ENCODE data around the gene MTMR2. TPM values are rescaled to one million over a fixed set of nuclear protein-coding genes. Genes with fewer than 3 reads are reported as not detected.

The MTMR2 gene
- total and polyA plus RNA-seq, 10 of the 15 experiments (the other 5 are each of a cell fraction or from before 2014, with no cell fraction given) = 7.6 to 46.6 (median 22.5) TPM

GRCh38 chr11:95800438-95800837 is 123.5 kb downstream of the MTMR2 start:
- Histone ChIP-seq H3K9me3 (replicated peaks; ENCODE audit: control insufficient read depth, insufficient read depth, low read length) (no peaks in the 10 kb centered on the region), H3K9ac (ENCODE audit: control insufficient read depth, insufficient read depth, low read length) (no peak overlapping the region), H3K36me3 (ENCODE audit: control insufficient read depth in 2 of 2, insufficient read depth in 2 of 2, low read length in 1 of 2) (peaks cover 0 to 11% of the 10 kb centered on the region in 2 experiments; a peak in 3 of 4 replicates), H3K4me2 (ENCODE audit: control insufficient read depth, insufficient read depth) (no peak overlapping the region), H4K20me1 (ENCODE audit: control insufficient read depth, insufficient read depth) (no peaks in the 10 kb centered on the region), H3K4me1 (ENCODE audit: control insufficient read depth, insufficient read depth, low read length) (no peaks in the 10 kb centered on the region), H3K79me2 (ENCODE audit: control insufficient read depth, insufficient read depth, low read length) (peaks cover 24% of the 10 kb centered on the region), H3K27me3 (replicated peaks in 1 of 2; ENCODE audit: control insufficient read depth in 2 of 2, insufficient read depth in 2 of 2, low read length in 1 of 2) (no peaks in the 10 kb centered on the region), H2AFZ (ENCODE audit: control insufficient read depth, low read depth, low read length) (no peak overlapping the region), H3K27ac (ENCODE audit: control insufficient read depth, insufficient read depth) (no peak overlapping the region), H3K4me3 (no peak overlapping the region)
- ATAC-seq (no peak), DNase-seq (ENCODE audit: low read depth, low spot score) (no peak), FAIRE-seq (no peak)
- ChIA-PET RAD21 (ENCODE audit: unreplicated experiment) (no interaction called here), SMC1A (ENCODE audit: uncharacterized antibody, unreplicated experiment) (interaction anchor here (1.0 to 1.3 kb wide), 2 partner anchors 9 to 624 kb away, joined by 4 to 6 read pairs; no protein-coding TSS in a partner anchor), CTCF (no interaction called here), POLR2A (interaction anchor here (0.7 kb wide), 1 partner anchor 402 kb away, joined by 3 read pairs; no protein-coding TSS in a partner anchor)
- TF ChIP-seq RAD51 (IDR thresholded peaks at IDR 0.05) = no peak
- TF ChIP-seq CEBPB (IDR thresholded peaks at IDR 0.05; ENCODE audit: borderline replicate concordance in 1 of 2, low read depth in 2 of 2, low read length in 2 of 2) = no peak
- no peak for TF ChIP-seq MTA2 (IDR thresholded peaks at IDR 0.05; ENCODE audit: low read depth)
- no peak for TF ChIP-seq MEF2B (IDR thresholded peaks at IDR 0.05; ENCODE audit: partially characterized antibody, poor library complexity, severe bottlenecking)
- TF ChIP-seq SREBF2 (IDR thresholded peaks at IDR 0.05; ENCODE audit: low read length) = no peak
- no peak for TF ChIP-seq SPI1 (IDR thresholded peaks at IDR 0.05; ENCODE audit: borderline replicate concordance, insufficient read depth, low read depth, low read length)
- no peak for TF ChIP-seq RUNX3 (IDR thresholded peaks at IDR 0.05; ENCODE audit: low read length)
- no peak for TF ChIP-seq TCF3 (IDR thresholded peaks at IDR 0.05; ENCODE audit: borderline replicate concordance, insufficient read depth, low read depth, low read length)
- TF ChIP-seq ZNF207 (IDR thresholded peaks at IDR 0.05; ENCODE audit: borderline replicate concordance) = no peak
- no peak for TF ChIP-seq ASH2L (IDR thresholded peaks at IDR 0.05; ENCODE audit: borderline replicate concordance, low read depth)
- no peak for TF ChIP-seq RFX5 (IDR thresholded peaks at IDR 0.05; ENCODE audit: low read depth, low read length)
- no peak for TF ChIP-seq MTA3 (IDR thresholded peaks at IDR 0.05; ENCODE audit: borderline replicate concordance, low read length)
- TF ChIP-seq ZNF687 (IDR thresholded peaks at IDR 0.05) = no peak
- no peak for TF ChIP-seq ZNF384 (IDR thresholded peaks at IDR 0.05; ENCODE audit: borderline replicate concordance, low read depth, low read length)
- intact Hi-C loops (cut with micrococcal nuclease; ENCODE audit: unreplicated experiment) (no loop called here), in situ Hi-C loops (cut with MboI) (no loop called here)
- WGBS (ENCODE audit: insufficient coverage, insufficient replicate concordance, low lambda C conversion rate, missing lambda C conversion rate) = 98% methylated on average over 12 of the region's 12 CpGs
- BruUV-seq (replicated peaks) = no TSS peak
